GM19452 (cell line): Measurements from ENCODE around the gene EIF2B1.

Experiments
- ATAC-seq: cut with Tn5 transposase; IDR thresholded peaks from one replicate; pipeline ENCODE4 v1.9.1; 2021; ENCODE audit not compliant: unreplicated experiment

The EIF2B1 gene

GRCh38 chr12:123571343-123571813, 62.1 kb downstream of the EIF2B1 start:
- ATAC-seq: no peak
